ENCODE results near the gene PDE2A. TPM values are rescaled to one million over a fixed set of nuclear protein-coding genes. Genes with fewer than 3 reads are reported as not detected.

Gene PDE2A
- total and polyA plus RNA-seq, 10 of the 15 experiments (the other 5 are each of a cell fraction or from before 2014, with no cell fraction given), result 0.06 to 0.15 (median 0.11) TPM; not detected in 6

DNA sequence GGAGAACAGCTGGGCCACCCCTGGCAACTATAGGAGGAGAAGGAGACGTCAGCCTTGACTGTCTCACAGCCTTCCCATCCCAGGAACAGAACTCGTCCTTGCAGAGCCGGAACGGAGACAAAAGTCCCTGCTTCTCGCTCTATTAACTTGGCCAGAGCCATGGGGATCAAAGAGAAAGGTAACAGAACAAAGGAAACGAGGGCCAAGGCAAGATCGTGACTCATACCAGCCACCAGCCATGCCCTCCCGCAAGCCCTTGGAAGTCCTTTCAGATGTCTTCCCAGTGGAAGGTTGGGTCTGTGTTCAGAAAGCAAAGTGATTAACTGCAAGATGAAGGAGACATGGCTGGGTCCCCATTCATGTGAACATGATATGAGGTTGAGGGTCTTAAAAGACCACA is 64.7 kb downstream of the PDE2A start:
- Histone ChIP-seq H3K4me3 (no peak overlapping the region), H3K9me3 (replicated peaks; ENCODE audit: control insufficient read depth, insufficient read depth, low read length) (no peaks in the 10 kb centered on the region), H4K20me1 (ENCODE audit: control insufficient read depth, insufficient read depth) (peaks cover 4% of the 10 kb centered on the region; the same call in 1 of the 2 replicates), H3K4me1 (ENCODE audit: control insufficient read depth, insufficient read depth, low read length) (peaks cover 11% of the 10 kb centered on the region), H3K4me2 (ENCODE audit: control insufficient read depth, insufficient read depth) (no peak overlapping the region), H3K79me2 (ENCODE audit: control insufficient read depth, insufficient read depth, low read length) (no peaks in the 10 kb centered on the region), H3K36me3 (ENCODE audit: control insufficient read depth in 2 of 2, insufficient read depth in 2 of 2, low read length in 1 of 2) (no peaks in the 10 kb centered on the region), H3K27ac (ENCODE audit: control insufficient read depth, insufficient read depth) (no peak overlapping the region), H2AFZ (ENCODE audit: control insufficient read depth, low read depth, low read length) (no peak overlapping the region), H3K27me3 (replicated peaks in 1 of 2; ENCODE audit: control insufficient read depth in 2 of 2, insufficient read depth in 2 of 2, low read length in 1 of 2) (peaks cover 0 to 2% of the 10 kb centered on the region in 2 experiments; a peak in 3 of 4 replicates), H3K9ac (ENCODE audit: control insufficient read depth, insufficient read depth, low read length) (no peak overlapping the region)
- POLR2A ChIA-PET, result interaction anchor here (0.6 kb wide), 1 partner anchor 552 kb away, joined by 5 read pairs; no protein-coding TSS in a partner anchor
- in situ Hi-C loops (cut with MboI), result no loop called here
- no peak for FAIRE-seq
- SMC1A ChIA-PET (ENCODE audit: uncharacterized antibody, unreplicated experiment), result interaction anchor here (1.3 kb wide), 2 partner anchors 59 to 114 kb away, joined by 3 to 4 read pairs; no protein-coding TSS in a partner anchor
- CTCF ChIA-PET, result interaction anchor here (0.9 to 2.2 kb wide), 9 partner anchors 10 to 138 kb away, joined by 3 to 13 read pairs (median 5); no protein-coding TSS in a partner anchor
- DNase-seq (ENCODE audit: low read depth, low spot score), result no peak
- no TSS peak for BruUV-seq (replicated peaks)
- RAD21 ChIA-PET (ENCODE audit: unreplicated experiment), result interaction anchor here (1.8 kb wide), 1 partner anchor 74 kb away, joined by 4 read pairs; no protein-coding TSS in a partner anchor
- no peak for ATAC-seq
- intact Hi-C loops (cut with micrococcal nuclease; ENCODE audit: unreplicated experiment), result no loop called here
- 28% methylated on average over 8 of the region's 8 CpGs for WGBS (ENCODE audit: insufficient coverage, insufficient replicate concordance, low lambda C conversion rate, missing lambda C conversion rate)
- no peak for TF ChIP-seq JUNB (IDR thresholded peaks at IDR 0.05)
- TF ChIP-seq CBX3 (IDR thresholded peaks at IDR 0.05; ENCODE audit: borderline replicate concordance, low read depth), result no peak
- no peak for TF ChIP-seq ZBTB11 (CRISPR knock-in tag; IDR thresholded peaks at IDR 0.05)
- TF ChIP-seq MAX (IDR thresholded peaks at IDR 0.05; ENCODE audit: low read depth, low read length), result no peak
- TF ChIP-seq, protein P1, sequence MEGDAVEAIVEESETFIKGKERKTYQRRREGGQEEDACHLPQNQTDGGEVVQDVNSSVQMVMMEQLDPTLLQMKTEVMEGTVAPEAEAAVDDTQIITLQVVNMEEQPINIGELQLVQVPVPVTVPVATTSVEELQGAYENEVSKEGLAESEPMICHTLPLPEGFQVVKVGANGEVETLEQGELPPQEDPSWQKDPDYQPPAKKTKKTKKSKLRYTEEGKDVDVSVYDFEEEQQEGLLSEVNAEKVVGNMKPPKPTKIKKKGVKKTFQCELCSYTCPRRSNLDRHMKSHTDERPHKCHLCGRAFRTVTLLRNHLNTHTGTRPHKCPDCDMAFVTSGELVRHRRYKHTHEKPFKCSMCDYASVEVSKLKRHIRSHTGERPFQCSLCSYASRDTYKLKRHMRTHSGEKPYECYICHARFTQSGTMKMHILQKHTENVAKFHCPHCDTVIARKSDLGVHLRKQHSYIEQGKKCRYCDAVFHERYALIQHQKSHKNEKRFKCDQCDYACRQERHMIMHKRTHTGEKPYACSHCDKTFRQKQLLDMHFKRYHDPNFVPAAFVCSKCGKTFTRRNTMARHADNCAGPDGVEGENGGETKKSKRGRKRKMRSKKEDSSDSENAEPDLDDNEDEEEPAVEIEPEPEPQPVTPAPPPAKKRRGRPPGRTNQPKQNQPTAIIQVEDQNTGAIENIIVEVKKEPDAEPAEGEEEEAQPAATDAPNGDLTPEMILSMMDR (IDR thresholded peaks at IDR 0.05 in 2 of 3, conservative IDR thresholded peaks at IDR 0.05 in 1 of 3; ENCODE audit: control insufficient read depth in 2 of 3, extremely low read depth in 1 of 3, insufficient read depth in 1 of 3, low read depth in 3 of 3, low read length in 3 of 3), result 0 out of 6 replicates have a peak, but pooled peaks of 1 of the 3 experiments have one; percentile 6
- TF ChIP-seq PAX5 (IDR thresholded peaks at IDR 0.05; ENCODE audit: borderline replicate concordance, low read depth, low read length), result no peak
- TF ChIP-seq, protein P2, sequence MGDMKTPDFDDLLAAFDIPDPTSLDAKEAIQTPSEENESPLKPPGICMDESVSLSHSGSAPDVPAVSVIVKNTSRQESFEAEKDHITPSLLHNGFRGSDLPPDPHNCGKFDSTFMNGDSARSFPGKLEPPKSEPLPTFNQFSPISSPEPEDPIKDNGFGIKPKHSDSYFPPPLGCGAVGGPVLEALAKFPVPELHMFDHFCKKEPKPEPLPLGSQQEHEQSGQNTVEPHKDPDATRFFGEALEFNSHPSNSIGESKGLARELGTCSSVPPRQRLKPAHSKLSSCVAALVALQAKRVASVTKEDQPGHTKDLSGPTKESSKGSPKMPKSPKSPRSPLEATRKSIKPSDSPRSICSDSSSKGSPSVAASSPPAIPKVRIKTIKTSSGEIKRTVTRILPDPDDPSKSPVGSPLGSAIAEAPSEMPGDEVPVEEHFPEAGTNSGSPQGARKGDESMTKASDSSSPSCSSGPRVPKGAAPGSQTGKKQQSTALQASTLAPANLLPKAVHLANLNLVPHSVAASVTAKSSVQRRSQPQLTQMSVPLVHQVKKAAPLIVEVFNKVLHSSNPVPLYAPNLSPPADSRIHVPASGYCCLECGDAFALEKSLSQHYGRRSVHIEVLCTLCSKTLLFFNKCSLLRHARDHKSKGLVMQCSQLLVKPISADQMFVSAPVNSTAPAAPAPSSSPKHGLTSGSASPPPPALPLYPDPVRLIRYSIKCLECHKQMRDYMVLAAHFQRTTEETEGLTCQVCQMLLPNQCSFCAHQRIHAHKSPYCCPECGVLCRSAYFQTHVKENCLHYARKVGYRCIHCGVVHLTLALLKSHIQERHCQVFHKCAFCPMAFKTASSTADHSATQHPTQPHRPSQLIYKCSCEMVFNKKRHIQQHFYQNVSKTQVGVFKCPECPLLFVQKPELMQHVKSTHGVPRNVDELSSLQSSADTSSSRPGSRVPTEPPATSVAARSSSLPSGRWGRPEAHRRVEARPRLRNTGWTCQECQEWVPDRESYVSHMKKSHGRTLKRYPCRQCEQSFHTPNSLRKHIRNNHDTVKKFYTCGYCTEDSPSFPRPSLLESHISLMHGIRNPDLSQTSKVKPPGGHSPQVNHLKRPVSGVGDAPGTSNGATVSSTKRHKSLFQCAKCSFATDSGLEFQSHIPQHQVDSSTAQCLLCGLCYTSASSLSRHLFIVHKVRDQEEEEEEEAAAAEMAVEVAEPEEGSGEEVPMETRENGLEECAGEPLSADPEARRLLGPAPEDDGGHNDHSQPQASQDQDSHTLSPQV (IDR thresholded peaks at IDR 0.05), result no peak
